IMR-90 (cell line): ENCODE results near the gene FAU. TPM values are rescaled to one million over a fixed set of nuclear protein-coding genes. Genes with fewer than 3 reads are reported as not detected.

Experiments
- ATAC-seq: fragments of 200-7000 bp; cut with Tn5 transposase; 2 replicates; pipeline ENCODE4 v1.9.1; 2020; ENCODE audit warnings: low read depth, mild to moderate bottlenecking, moderate library complexity
- BruUV-seq: library from RNA; stranded (reverse); fragments of 400-500 nt; replicated peaks from 2 replicates; lab custom pipeline; 2021; lab: Mats Ljungman, UMichigan
- CTCF ChIA-PET: fragments of 300-600 bp; formaldehyde crosslinking; extraction: SDS; loops from one replicate; lab custom pipeline; 2021; ENCODE audit warnings: antibody characterized with exemption; lab: Yijun Ruan, JAX
- POLR2A ChIA-PET: fragments of 300-600 bp; sonication (Branson Sonifier 250); formaldehyde crosslinking; loops from one replicate; lab custom pipeline; 2022; ENCODE audit warnings: antibody characterized with exemption; ENCODE audit not compliant: unreplicated experiment; lab: Charles Lee
- DNase-seq: peaks from one replicate; pipeline ENCODE4 v3.0.0; 2013
- H2AFZ ChIP-seq: replicated peaks from 2 replicates; pipeline ENCODE3; 2013; ENCODE audit warnings: low read length, mild to moderate bottlenecking; ENCODE audit not compliant: poor library complexity
- H2AK5ac ChIP-seq: 2 replicates; pipeline ENCODE4 v1.6.1; 2013; ENCODE audit warnings: low read depth, low read length, inconsistent platforms
- H2AK9ac ChIP-seq: replicated peaks from 2 replicates; pipeline ENCODE3; 2013; ENCODE audit warnings: mild to moderate bottlenecking, low read depth, low read length, moderate library complexity; ENCODE audit not compliant: poor library complexity
- H2BK120ac ChIP-seq: 2 replicates; pipeline ENCODE4 v1.6.1; 2013; ENCODE audit warnings: low read depth, low read length, inconsistent platforms
- H2BK15ac ChIP-seq: 3 replicates; pipeline ENCODE4 v1.6.1; 2013; ENCODE audit warnings: low read depth, low read length, inconsistent platforms
- H2BK20ac ChIP-seq: 2 replicates; pipeline ENCODE4 v1.6.1; 2013; ENCODE audit warnings: low read depth, mild to moderate bottlenecking, inconsistent platforms, low read length, moderate library complexity
- H2BK5ac ChIP-seq: 2 replicates; pipeline ENCODE4 v1.6.1; 2013; ENCODE audit warnings: mild to moderate bottlenecking, low read depth, low read length, inconsistent platforms; ENCODE audit not compliant: poor library complexity, severe bottlenecking
- H3K14ac ChIP-seq: replicated peaks from 2 replicates; pipeline ENCODE4 v1.6.1; 2013; ENCODE audit warnings: low read depth, low read length, inconsistent platforms
- H3K18ac ChIP-seq: 2 replicates; pipeline ENCODE4 v1.6.1; 2013; ENCODE audit warnings: low read depth, low read length, control low read depth
- H3K23ac ChIP-seq: 2 replicates; pipeline ENCODE4 v1.6.1; 2013; ENCODE audit warnings: low read depth, low read length, inconsistent platforms
- H3K27ac ChIP-seq: 2 replicates; pipeline ENCODE4 v1.5.1; 2013; ENCODE audit warnings: mild to moderate bottlenecking, control low read depth, low read length; ENCODE audit not compliant: insufficient read depth
- H3K27me3 ChIP-seq: 2 replicates; pipeline ENCODE4 v1.6.1; 2013; ENCODE audit warnings: low read length; ENCODE audit not compliant: control insufficient read depth, insufficient read depth
- H3K36me3 ChIP-seq: 2 replicates; pipeline ENCODE4 v1.6.1; 2013; ENCODE audit warnings: low read length, mixed read lengths; ENCODE audit not compliant: control insufficient read depth, insufficient read depth
- H3K4ac ChIP-seq: 2 replicates; pipeline ENCODE4 v1.6.1; 2013; ENCODE audit warnings: low read depth, low read length, inconsistent platforms
- H3K4me1 ChIP-seq: 2 replicates; pipeline ENCODE4 v1.6.1; 2013; ENCODE audit warnings: low read length, mixed read lengths; ENCODE audit not compliant: control insufficient read depth, insufficient read depth
- H3K4me2 ChIP-seq: 2 replicates; pipeline ENCODE4 v1.6.1; 2013; ENCODE audit warnings: low read depth, mild to moderate bottlenecking, control low read depth, low read length, moderate library complexity
- H3K4me3 ChIP-seq: 2 replicates; pipeline ENCODE4 v1.5.1; 2013; ENCODE audit warnings: low read depth, mild to moderate bottlenecking, control low read depth, low read length, moderate library complexity; ENCODE audit not compliant: insufficient read depth
- H3K56ac ChIP-seq: 2 replicates; pipeline ENCODE4 v1.6.1; 2013; ENCODE audit warnings: low read length, inconsistent platforms; ENCODE audit not compliant: insufficient read depth; ENCODE audit errors: extremely low read depth
- H3K79me1 ChIP-seq, 2 experiments: 2 replicates each; pipeline ENCODE4 v1.6.1; 2013; ENCODE audit warnings: low read length in 2 of 2, inconsistent platforms in 1 of 2, low read depth in 1 of 2
- H3K9ac ChIP-seq: 2 replicates; pipeline ENCODE4 v1.6.1; 2013; ENCODE audit warnings: low read depth, low read length, control low read depth
- H3K9me1 ChIP-seq: 2 replicates; pipeline ENCODE4 v1.6.1; 2013; ENCODE audit warnings: low read length, inconsistent platforms; ENCODE audit not compliant: insufficient read depth
- H3K9me3 ChIP-seq: 2 replicates; pipeline ENCODE4 v1.6.1; 2013; ENCODE audit warnings: low read length; ENCODE audit not compliant: control insufficient read depth, insufficient read depth
- H4K20me1 ChIP-seq: 2 replicates; pipeline ENCODE4 v1.6.1; 2013; ENCODE audit warnings: low read length, inconsistent platforms; ENCODE audit not compliant: insufficient read depth
- H4K5ac ChIP-seq: 2 replicates; pipeline ENCODE4 v1.6.1; 2013; ENCODE audit warnings: mild to moderate bottlenecking, low read depth, low read length, control low read depth
- H4K8ac ChIP-seq, 2 experiments: 2 replicates each; pipeline ENCODE4 v1.6.1; 2013; ENCODE audit warnings: low read depth in 2 of 2, low read length in 2 of 2, control low read depth in 1 of 2, inconsistent platforms in 1 of 2
- H4K91ac ChIP-seq: 2 replicates; pipeline ENCODE4 v1.6.1; 2013; ENCODE audit warnings: low read depth, low read length, inconsistent platforms; ENCODE audit not compliant: insufficient read depth
- BHLHE40 ChIP-seq: fragments of 150-350 bp; IDR thresholded peaks from 2 replicates; pipeline ENCODE4 v1.6.1; 2016; ENCODE audit warnings: mild to moderate bottlenecking, low read depth, low read length
- CEBPB ChIP-seq: IDR thresholded peaks from 2 replicates; pipeline ENCODE4 v1.6.1; 2012; ENCODE audit warnings: low read depth, low read length, improper control_type of control experiment
- CHD1 ChIP-seq: IDR thresholded peaks from 2 replicates; pipeline ENCODE4 v1.6.1; 2012; ENCODE audit warnings: low read depth, low read length, improper control_type of control experiment
- CTCF ChIP-seq: conservative IDR thresholded peaks from 2 replicates; pipeline ENCODE4 v1.5.1; 2012; ENCODE audit warnings: mild to moderate bottlenecking, low read depth, low read length, improper control_type of control experiment
- ELK1 ChIP-seq: fragments of 150-350 bp; IDR thresholded peaks from 2 replicates; pipeline ENCODE4 v1.6.1; 2016; ENCODE audit warnings: low read depth, mild to moderate bottlenecking, low read length, moderate library complexity, borderline replicate concordance
- FOS ChIP-seq: fragments of 150-350 bp; IDR thresholded peaks from 2 replicates; pipeline ENCODE4 v1.6.1; 2016; ENCODE audit warnings: low read depth, low read length
- MXI1 ChIP-seq: IDR thresholded peaks from 2 replicates; pipeline ENCODE4 v1.6.1; 2012; ENCODE audit warnings: low read depth, mild to moderate bottlenecking, low read length, moderate library complexity, borderline replicate concordance
- NFE2L2 ChIP-seq: fragments of 150-350 bp; IDR thresholded peaks from 2 replicates; pipeline ENCODE4 v1.6.1; 2016; ENCODE audit warnings: low read depth, mild to moderate bottlenecking, low read length
- POLR2A ChIP-seq: IDR thresholded peaks from 2 replicates; pipeline ENCODE4 v1.6.1; 2012; ENCODE audit warnings: mild to moderate bottlenecking, low read depth, low read length
- RAD21 ChIP-seq: IDR thresholded peaks from 2 replicates; pipeline ENCODE4 v1.6.1; 2012; ENCODE audit warnings: low read length, improper control_type of control experiment
- RCOR1 ChIP-seq: IDR thresholded peaks from 2 replicates; pipeline ENCODE4 v1.6.1; 2012; ENCODE audit warnings: mild to moderate bottlenecking, low read length, improper control_type of control experiment; ENCODE audit not compliant: insufficient replicate concordance
- RFX5 ChIP-seq: IDR thresholded peaks from 2 replicates; pipeline ENCODE4 v1.8.0; 2012; ENCODE audit warnings: low read depth, mild to moderate bottlenecking, low read length, moderate library complexity
- SMC3 ChIP-seq: fragments of 150-350 bp; IDR thresholded peaks from 2 replicates; pipeline ENCODE4 v1.6.1; 2016; ENCODE audit warnings: low read depth, mild to moderate bottlenecking, antibody characterized with exemption, low read length, moderate library complexity
- USF2 ChIP-seq: fragments of 150-350 bp; IDR thresholded peaks from 2 replicates; pipeline ENCODE4 v1.6.1; 2017; ENCODE audit warnings: mild to moderate bottlenecking, antibody characterized with exemption, low read length, low read depth
- WGBS, 2 experiments: methylation state at CpG; one replicate each; pipeline versions ENCODE4 v1.1.5 to v1.1.7; 2013; ENCODE audit warnings: missing lambda C conversion rate in 2 of 2; ENCODE audit not compliant: insufficient read length in 1 of 2; ENCODE audit errors: extremely low coverage in 2 of 2; 5-methylcytosine and 5-hydroxymethylcytosine counted together
- dilution Hi-C: fragments of 300-500 bp; cut with HindIII; formaldehyde crosslinking; loops from one replicate; pipeline ENCODE4 v1.14.3; 2018; ENCODE audit warnings: low sequenced_read_pairs; ENCODE audit not compliant: unreplicated experiment
- in situ Hi-C: fragments of 300-500 bp; cut with MboI; formaldehyde crosslinking; loops from 3 replicates; pipeline ENCODE4 v1.14.3; 2019; ENCODE audit warnings: low sequenced_read_pairs, inconsistent platforms, mixed read lengths
- intact Hi-C: fragments of 100-400 bp; cut with micrococcal nuclease; formaldehyde crosslinking; loops from 2 replicates; pipeline ENCODE4 v1.10.0; 2022
- polyA plus RNA-seq, 3 experiments: library from polyadenylated mRNA; depleted of rRNA; stranded (reverse); fragments of >200 nt; gene quantifications; 2 replicates each; pipeline ENCODE4 v1.2.3, GENCODE V29; 2012; ENCODE audit warnings: low replicate concordance in 1 of 3
- total RNA-seq: library from RNA; depleted of rRNA; stranded (reverse); fragments of >200 nt; gene quantifications from 2 replicates; pipeline ENCODE4 v1.2.3, GENCODE V29; 2012

The FAU gene
- total and polyA plus RNA-seq, 2 of the 4 experiments (the other 2 are of a cell fraction): 189 to 652 TPM

GRCh38 chr11:65102142-65103095, 19.5 kb downstream of the FAU start:
- Histone ChIP-seq H3K27me3 (no peaks in the 10 kb centered on the region), H3K18ac (no peak overlapping the region), H2BK120ac (no peak overlapping the region), H2BK5ac (no peak overlapping the region), H4K91ac (no peak overlapping the region), H3K4me3 (no peak overlapping the region), H3K23ac (no peak overlapping the region), H2AK9ac (no peak overlapping the region), H3K9me1 (peaks cover 11% of the 10 kb centered on the region), H3K4ac (no peak overlapping the region), H2BK20ac (no peak overlapping the region), H4K20me1 (peaks cover 3% of the 10 kb centered on the region; the same call in 1 of the 2 replicates), H3K4me1 (peaks cover 4% of the 10 kb centered on the region), H3K9ac (no peak overlapping the region), H2AK5ac (no peak overlapping the region), H3K56ac (no peak overlapping the region), H3K9me3 (no peaks in the 10 kb centered on the region), H3K27ac (no peak overlapping the region; the same call in 1 of the 2 replicates), H3K4me2 (no peak overlapping the region), H3K14ac (no peak overlapping the region), H3K36me3 (peaks cover 5% of the 10 kb centered on the region), H4K8ac (no peak overlapping the region), H2AFZ (no peak overlapping the region), H2BK15ac (no peak overlapping the region), H4K5ac (no peak overlapping the region), H3K79me1 (peaks cover 17 to 55% of the 10 kb centered on the region in 2 experiments)
- BruUV-seq: no TSS peak
- peak; percentile 52 for DNase-seq
- POLR2A ChIA-PET: no interaction called here
- dilution Hi-C loops: no loop called here
- 67% methylated on average over 1 of the region's 8 CpGs; no CpG with 5 or more reads in 1 of the 2 experiments for WGBS, 2 experiments
- CTCF ChIA-PET: interaction anchor here (1.1 kb wide), 1 partner anchor 8 kb away, joined by 5 read pairs; no protein-coding TSS in a partner anchor
- ATAC-seq: peak; percentile 79
- in situ Hi-C loops: no loop called here
- TF ChIP-seq RFX5 (no peak), SMC3 (no peak), CHD1 (no peak), FOS (no peak), CEBPB (no peak), POLR2A (no peak), BHLHE40 (no peak), RAD21 (no peak), CTCF (no peak), NFE2L2 (no peak), RCOR1 (no peak), MXI1 (no peak), USF2 (no peak), ELK1 (no peak)
- intact Hi-C loops: no loop called here
